ENCODE measurements around the gene HIVEP3. TPM values are rescaled to one million over a fixed set of nuclear protein-coding genes. Genes with fewer than 3 reads are reported as not detected.
A peak's percentile ranks its signal among the peaks of the same experiment; 100 is the strongest.

Gene HIVEP3
- total and polyA plus RNA-seq, 5 experiments from 2014 or later, result 5.5 to 9.8 (median 6.3) TPM

DNA sequence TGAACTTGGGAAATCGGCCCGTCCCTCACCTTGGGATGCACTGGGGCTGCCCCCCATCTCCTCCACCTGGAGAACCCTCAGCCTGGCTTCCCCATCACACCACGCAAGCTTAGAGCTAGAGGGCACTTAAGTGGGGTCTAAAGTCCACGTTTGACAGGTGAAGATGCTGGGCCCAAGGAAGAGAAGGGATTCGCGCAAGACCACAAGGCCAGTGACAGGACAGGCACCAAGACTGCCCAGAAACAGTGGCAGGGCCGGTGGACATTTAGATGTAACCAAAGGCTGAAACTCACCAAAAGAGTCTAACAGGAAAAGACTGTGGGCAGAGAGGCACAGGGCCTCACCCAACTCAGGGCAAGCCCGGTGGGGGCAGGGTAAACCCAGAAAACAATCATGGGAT is 303.4 kb downstream of the HIVEP3 start:
- no peaks in the 10 kb centered on the region for H3K9me3 Mint-ChIP-seq
- H3K36me3 Mint-ChIP-seq, result no peaks in the 10 kb centered on the region
- ATAC-seq (no peak), DNase-seq (no peak)
- peak overlapping the region in 1 of 10 donors; percentile 16 for H3K27ac Mint-ChIP-seq
- POLR2A ChIA-PET, result no interaction called here
- H3K4me1 Mint-ChIP-seq, result peaks cover 0 to 11% (median 5%) of the 10 kb centered on the region in 4 donors
- H3K4me3 Mint-ChIP-seq, result no peak overlapping the region
- H3K27me3 Mint-ChIP-seq, result no peaks in the 10 kb centered on the region

DNA sequence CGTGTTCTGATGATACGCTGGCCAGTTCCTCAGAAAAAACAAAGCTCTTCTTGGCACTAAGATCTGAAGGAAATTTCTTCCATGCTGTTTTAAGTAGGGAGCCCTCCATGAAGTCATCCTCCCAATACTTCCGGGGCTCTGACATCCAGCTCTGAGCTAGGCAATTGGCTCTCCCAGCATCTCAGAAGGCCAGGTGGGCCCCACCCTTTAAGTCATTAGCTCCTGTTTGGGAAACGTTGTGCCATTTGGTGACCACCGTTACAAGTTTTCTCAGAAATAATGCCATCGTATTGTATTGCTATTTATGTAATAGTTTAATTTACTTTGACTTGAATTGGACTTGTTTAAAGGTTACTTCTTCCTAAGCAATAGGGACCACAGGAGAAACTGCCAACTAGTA is 303.9 kb downstream of the HIVEP3 start:
- Mint-ChIP-seq H3K36me3 (no peaks in the 10 kb centered on the region), H3K9me3 (no peaks in the 10 kb centered on the region), H3K4me1 (peaks cover 0 to 11% (median 5%) of the 10 kb centered on the region in 4 donors), H3K27me3 (no peaks in the 10 kb centered on the region), H3K27ac (no peak overlapping the region), H3K4me3 (no peak overlapping the region)
- DNase-seq, result no peak
- no peak for ATAC-seq
- POLR2A ChIA-PET, result no interaction called here

DNA sequence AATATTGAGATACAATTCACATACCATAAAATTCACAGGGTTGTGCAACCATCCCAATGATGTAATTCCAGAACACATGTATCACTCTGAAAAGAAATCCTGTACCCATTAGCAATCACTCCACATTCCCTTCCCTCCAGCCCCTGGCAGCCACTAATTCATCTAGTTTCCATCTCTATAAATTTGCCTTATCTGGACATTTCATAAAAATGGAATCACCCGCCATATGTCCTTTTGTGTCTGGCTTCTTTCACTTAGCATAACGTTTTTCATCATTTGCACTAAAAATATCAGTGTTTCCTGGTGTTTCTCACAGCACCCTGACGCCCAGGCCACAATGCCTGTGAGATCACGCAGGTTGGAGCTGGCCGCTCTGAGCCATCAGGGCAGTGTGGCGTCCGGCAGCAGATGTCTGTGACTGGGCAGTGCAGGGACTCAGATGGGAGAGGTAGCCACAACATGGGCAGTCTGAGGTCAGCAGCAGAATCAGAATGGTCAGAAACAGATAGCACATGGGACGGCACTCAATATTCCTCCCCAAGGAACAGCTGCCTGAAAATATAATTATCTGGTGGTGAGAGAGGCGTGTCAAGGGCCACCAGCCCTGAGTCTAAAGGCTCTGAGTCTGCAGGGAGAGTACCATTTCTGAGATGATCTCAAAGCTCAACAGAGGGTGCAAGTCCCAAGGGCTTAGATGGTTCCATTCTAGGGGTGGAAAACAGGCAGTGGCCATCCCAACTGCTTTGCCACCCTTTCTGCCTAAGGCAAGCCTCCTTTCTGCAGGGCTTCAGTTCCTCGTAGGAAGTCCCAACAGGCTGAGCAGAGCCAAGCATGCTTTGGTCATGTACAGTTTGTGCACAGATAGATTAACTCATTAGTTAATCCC is 304.8 kb downstream of the HIVEP3 start:
- Mint-ChIP-seq H3K36me3 (no peaks in the 10 kb centered on the region), H3K27ac (peak overlapping the region in 1 of 10 donors; percentile 33)
- POLR2A ChIA-PET, result no interaction called here

DNA sequence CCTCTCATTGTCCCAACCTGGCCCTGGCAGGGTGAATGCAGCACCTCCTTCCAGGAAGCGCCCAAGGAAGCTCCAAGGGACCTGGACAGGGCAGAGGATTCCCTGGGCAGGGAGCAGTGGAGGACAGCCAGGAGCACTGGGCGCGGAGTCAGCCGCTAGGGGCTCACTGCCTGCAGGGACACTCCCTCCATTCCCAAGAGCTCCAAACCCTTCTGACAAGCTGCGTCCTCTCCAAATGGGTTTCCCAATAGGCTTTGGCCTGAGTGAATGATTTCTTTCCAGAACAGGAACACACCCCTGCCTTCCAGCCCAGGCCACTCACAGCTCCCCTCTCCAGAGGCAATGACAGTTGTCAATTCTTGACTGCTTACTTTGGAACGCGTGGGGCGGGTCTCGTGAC is 305.8 kb downstream of the HIVEP3 start:
- POLR2A ChIA-PET, result no interaction called here

More for the DNA sequence above, 304.8 kb downstream of the HIVEP3 start:
- no peak for DNase-seq
- Mint-ChIP-seq H3K4me1 (peaks cover 0 to 11% (median 5%) of the 10 kb centered on the region in 4 donors), H3K9me3 (no peaks in the 10 kb centered on the region), H3K27me3 (no peaks in the 10 kb centered on the region), H3K4me3 (no peak overlapping the region)
- ATAC-seq, result no peak

DNA sequence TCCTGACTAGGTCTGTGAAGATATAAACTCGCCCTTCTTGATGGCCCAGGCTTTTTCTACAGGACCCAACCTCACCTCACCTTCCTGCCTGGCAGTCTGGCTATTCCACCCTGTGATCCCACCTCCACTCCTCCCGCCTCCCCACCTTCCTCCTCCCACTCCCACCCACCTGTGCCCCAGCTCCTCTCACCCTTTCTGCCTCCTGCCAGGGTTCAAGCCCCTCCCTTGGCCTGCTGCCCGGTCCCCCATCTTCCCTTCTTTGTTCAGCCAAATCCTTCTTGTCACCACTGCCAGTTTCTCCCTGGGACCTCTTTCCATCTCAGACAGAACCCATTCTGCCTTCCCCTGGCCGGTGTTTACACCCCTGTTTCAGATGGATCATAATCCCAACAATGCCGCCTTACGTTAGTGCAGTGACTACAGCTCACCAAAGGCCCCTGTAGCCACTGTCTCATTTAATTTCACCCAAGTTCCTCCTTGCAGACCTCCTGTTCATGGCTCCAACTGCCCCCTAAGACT is 306.7 kb downstream of the HIVEP3 start:
- H3K27ac Mint-ChIP-seq, result peak overlapping the region in 3 of 10 donors; percentile 14 to 73 (median 29)
- POLR2A ChIA-PET, result no interaction called here
- peaks cover 0 to 3% (median 0%) of the 10 kb centered on the region in 9 donors for H3K9me3 Mint-ChIP-seq
- no peaks in the 10 kb centered on the region for H3K27me3 Mint-ChIP-seq
- no peak overlapping the region for H3K4me3 Mint-ChIP-seq
- peaks cover 0 to 9% (median 5%) of the 10 kb centered on the region in 4 donors for H3K4me1 Mint-ChIP-seq
- no peaks in the 10 kb centered on the region for H3K36me3 Mint-ChIP-seq
- DNase-seq, result no peak
- no peak for ATAC-seq

More for the DNA sequence above, 305.8 kb downstream of the HIVEP3 start:
- DNase-seq (no peak), ATAC-seq (no peak)
- Mint-ChIP-seq H3K4me3 (no peak overlapping the region), H3K27ac (no peak overlapping the region), H3K9me3 (no peaks in the 10 kb centered on the region), H3K27me3 (no peaks in the 10 kb centered on the region), H3K4me1 (peaks cover 0 to 11% (median 5%) of the 10 kb centered on the region in 4 donors), H3K36me3 (no peaks in the 10 kb centered on the region)

DNA sequence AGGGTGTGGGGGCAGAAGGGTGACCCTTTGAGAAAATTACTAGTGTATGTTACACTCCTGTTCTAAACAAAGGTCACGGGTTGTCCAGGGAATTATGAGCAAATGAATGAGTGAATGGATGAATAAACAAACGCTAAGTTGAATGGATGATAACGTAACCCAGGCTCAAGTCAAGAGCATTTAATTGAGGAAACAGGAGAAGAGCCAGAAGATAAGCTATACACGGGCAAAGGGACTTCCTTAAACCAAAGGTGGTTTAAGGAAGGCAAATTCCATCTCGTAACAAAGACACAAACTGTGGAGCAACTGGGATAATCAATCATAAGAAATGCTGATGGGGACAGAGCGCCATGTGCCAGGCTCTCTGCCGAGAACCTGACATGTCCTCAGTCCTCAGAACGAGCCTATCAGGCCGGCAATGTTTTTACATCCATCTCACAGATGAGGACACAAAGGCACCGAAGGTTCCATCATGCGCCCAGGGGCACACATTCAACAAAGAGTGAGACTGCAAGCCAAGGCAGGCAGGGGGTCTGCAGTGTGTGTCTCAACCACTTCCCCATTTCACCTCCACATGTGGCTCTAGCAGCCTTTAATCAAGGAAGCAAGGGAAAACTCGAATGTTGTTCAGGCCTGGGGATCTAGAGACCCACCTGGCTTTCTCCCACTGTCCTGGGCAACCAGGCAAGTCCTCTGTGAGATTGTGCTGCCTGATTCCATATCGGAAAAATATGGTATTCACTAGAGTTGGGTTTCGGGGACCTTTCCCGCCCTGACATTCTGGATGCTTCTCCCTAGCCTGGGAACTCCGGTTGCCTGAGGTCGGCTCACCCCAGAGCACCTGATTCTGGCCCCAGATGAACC is 307.4 kb downstream of the HIVEP3 start:
- H3K4me1 Mint-ChIP-seq, result peaks cover 0 to 7% (median 5%) of the 10 kb centered on the region in 4 donors
- DNase-seq, result no peak
- H3K9me3 Mint-ChIP-seq, result peaks cover 0 to 3% (median 0%) of the 10 kb centered on the region in 9 donors
- H3K36me3 Mint-ChIP-seq, result no peaks in the 10 kb centered on the region
- peak overlapping the region in 2 of 10 donors; percentile 13 to 15 for H3K27ac Mint-ChIP-seq
- H3K27me3 Mint-ChIP-seq, result no peaks in the 10 kb centered on the region
- ATAC-seq, result no peak
- H3K4me3 Mint-ChIP-seq, result no peak overlapping the region
- POLR2A ChIA-PET, result no interaction called here

DNA sequence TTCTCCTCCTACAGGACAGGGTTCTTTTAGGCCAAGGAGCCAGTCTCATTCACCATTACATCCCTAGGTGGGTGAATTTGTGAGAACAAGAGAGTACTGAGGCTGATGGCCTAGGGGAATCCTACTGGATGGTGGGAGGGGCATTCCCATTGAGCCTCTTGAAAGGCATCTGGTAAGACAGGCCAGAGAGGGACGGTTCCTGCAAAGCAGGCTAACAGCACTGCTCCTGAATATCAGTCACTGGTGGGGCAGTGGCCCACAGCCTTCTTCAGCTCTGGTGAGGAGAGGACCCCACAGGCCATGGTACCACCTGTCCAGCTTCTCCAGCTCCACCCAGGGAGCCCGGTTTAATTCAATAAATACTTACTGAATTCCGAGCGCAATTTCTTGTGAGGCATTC is 308.4 kb downstream of the HIVEP3 start:
- H3K9me3 Mint-ChIP-seq, result peaks cover 0 to 3% (median 0%) of the 10 kb centered on the region in 9 donors
- peaks cover 0 to 5% (median 2%) of the 10 kb centered on the region in 4 donors for H3K4me1 Mint-ChIP-seq
- no peak overlapping the region for H3K27ac Mint-ChIP-seq
- DNase-seq, result no peak
- POLR2A ChIA-PET, result no interaction called here
- no peak for ATAC-seq
- H3K36me3 Mint-ChIP-seq, result no peaks in the 10 kb centered on the region
- H3K4me3 Mint-ChIP-seq, result no peak overlapping the region
- no peaks in the 10 kb centered on the region for H3K27me3 Mint-ChIP-seq

DNA sequence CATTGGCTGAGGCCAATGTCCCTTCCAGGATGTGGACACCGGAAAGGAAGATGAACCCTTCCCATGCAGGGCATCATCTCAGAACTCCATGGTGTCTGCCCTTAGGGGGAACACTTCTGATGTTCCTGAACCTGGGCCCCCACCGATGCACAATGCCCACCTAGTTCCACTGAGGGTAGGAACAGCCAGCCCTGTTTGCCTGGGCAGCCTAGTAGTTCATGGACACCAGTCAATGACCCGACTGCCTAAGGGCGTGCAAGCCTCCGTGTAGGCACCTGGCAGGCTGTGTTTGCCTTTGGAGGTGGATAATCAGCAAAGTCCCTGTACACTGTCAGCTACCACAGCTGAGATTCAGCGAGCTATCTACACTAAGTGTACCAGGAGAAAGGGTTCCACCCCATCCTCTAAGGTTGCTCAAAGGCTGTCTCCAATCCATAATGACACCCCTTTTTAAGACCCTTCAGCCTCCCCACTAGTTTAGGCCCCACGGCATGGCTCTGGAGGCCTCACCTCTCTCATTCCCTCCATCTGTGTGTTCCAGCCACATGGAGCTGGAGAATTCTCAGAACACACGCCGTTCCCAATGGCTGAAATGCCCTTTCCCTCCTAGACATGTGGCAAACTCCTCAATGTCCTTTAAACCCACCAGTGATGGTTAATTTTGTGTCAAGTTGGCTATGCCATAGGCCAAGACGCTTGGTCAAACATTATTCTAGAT is 309.4 kb downstream of the HIVEP3 start:
- peaks cover 0 to 3% (median 0%) of the 10 kb centered on the region in 9 donors for H3K9me3 Mint-ChIP-seq
- H3K4me1 Mint-ChIP-seq, result peaks cover 0 to 2% (median under 1%) of the 10 kb centered on the region in 4 donors
- H3K36me3 Mint-ChIP-seq, result no peaks in the 10 kb centered on the region
- POLR2A ChIA-PET, result no interaction called here
- H3K4me3 Mint-ChIP-seq, result no peak overlapping the region
- H3K27ac Mint-ChIP-seq, result no peak overlapping the region
- DNase-seq (no peak), ATAC-seq (no peak)
- H3K27me3 Mint-ChIP-seq, result no peaks in the 10 kb centered on the region

DNA sequence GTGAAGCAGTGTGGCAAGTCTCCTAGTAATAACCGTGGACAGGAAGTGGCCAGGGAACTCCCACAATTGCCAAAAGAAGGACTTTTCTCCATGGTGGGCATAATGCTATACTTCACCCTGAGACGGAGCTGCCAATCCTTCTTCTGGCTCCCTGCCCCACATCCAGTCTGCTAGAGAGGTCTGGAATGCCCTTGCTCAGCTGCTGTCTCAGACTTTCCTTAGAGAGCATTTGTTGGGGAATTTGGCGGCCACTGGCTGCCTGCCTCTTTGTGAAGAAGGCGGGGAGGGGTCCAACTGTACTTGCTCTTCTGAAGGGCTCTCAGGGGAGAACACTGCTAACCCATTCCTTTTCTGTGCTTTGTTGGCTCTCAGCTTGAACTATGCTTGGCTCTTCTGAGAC is 310.5 kb downstream of the HIVEP3 start:
- DNase-seq, result no peak
- peaks cover 0 to 2% (median 0%) of the 10 kb centered on the region in 4 donors for H3K4me1 Mint-ChIP-seq
- H3K36me3 Mint-ChIP-seq, result no peaks in the 10 kb centered on the region
- H3K27ac Mint-ChIP-seq, result no peak overlapping the region
- peaks cover 0 to 3% (median 0%) of the 10 kb centered on the region in 9 donors for H3K9me3 Mint-ChIP-seq
- ATAC-seq, result no peak
- H3K27me3 Mint-ChIP-seq, result no peaks in the 10 kb centered on the region
- no peak overlapping the region for H3K4me3 Mint-ChIP-seq
- POLR2A ChIA-PET, result no interaction called here

DNA sequence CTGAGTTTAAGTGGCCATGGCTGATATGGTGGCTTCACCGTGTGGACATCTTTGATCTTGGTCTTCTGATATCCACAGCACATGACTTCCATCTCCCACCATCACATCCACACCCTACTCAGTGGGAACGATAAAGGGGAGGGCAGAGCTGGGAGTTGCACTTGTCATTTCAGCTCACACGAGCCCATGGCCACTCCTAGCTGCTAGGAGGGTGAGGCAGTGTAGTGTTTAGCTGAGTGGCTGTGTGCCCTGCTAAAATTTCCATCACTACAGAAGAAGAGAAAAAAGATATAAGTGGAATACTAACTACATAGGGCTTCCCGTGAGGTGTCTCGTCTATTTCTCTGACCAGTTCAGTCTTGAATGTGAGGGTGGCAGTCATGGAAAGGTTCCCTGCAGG is 310.9 kb downstream of the HIVEP3 start:
- POLR2A ChIA-PET, result no interaction called here
- peaks cover 0 to 3% (median 0%) of the 10 kb centered on the region in 9 donors for H3K9me3 Mint-ChIP-seq

DNA sequence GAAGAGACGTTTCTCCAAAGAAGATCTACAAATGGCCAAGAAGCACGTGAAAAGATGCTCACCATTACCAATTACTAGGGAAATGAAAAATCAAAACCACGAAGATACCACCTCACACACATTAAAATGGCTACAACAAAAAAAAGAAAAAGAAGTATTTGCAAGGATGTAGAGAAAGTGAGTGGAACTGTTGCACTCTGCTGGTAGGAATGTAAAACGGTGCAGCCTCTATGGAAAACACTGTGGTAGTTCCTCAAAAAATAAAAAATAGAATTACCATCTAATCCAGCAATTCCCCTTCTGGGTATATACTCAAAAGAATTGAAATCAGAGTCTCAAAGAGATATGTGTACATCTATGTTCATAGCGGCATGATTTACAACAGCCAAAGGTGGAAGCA is 318.8 kb downstream of the HIVEP3 start:
- Mint-ChIP-seq H3K27me3 (no peaks in the 10 kb centered on the region), H3K4me1 (peaks cover 0 to 17% (median 5%) of the 10 kb centered on the region in 4 donors), H3K9me3 (peaks cover 0 to 15% (median 5%) of the 10 kb centered on the region in 9 donors), H3K27ac (no peak overlapping the region), H3K4me3 (no peak overlapping the region), H3K36me3 (no peaks in the 10 kb centered on the region)
- DNase-seq, result no peak
- POLR2A ChIA-PET, result no interaction called here
- no peak for ATAC-seq

More for the DNA sequence above, 310.9 kb downstream of the HIVEP3 start:
- Mint-ChIP-seq H3K4me3 (no peak overlapping the region), H3K27me3 (no peaks in the 10 kb centered on the region), H3K4me1 (peaks cover 0 to 2% (median 0%) of the 10 kb centered on the region in 4 donors), H3K27ac (peak overlapping the region in 1 of 10 donors; percentile 43), H3K36me3 (no peaks in the 10 kb centered on the region)
- ATAC-seq (no peak), DNase-seq (no peak)

DNA sequence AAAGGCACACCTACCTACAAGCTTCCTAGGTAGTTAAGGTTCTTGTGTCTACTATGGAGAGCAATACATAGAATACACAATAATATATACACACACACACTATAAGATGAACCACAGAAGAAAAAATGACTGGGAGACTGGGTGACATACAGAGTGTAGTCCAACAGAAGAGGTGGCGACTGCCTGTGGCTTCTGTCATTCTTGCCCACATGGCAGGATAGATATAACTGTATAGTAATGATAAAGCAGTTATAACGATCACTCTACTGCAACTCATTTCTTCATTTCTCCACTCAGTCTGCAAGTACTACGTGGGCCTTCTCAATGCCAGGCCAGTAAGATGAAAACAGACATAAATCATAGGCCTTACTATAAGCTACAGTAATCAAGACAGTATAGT is 320.4 kb downstream of the HIVEP3 start:
- Mint-ChIP-seq H3K27ac (peak overlapping the region in 2 of 10 donors; percentile 16 to 46), H3K9me3 (peaks cover 0 to 15% (median 5%) of the 10 kb centered on the region in 9 donors), H3K4me1 (peaks cover 0 to 17% (median 5%) of the 10 kb centered on the region in 4 donors), H3K27me3 (no peaks in the 10 kb centered on the region), H3K4me3 (no peak overlapping the region), H3K36me3 (no peaks in the 10 kb centered on the region)
- DNase-seq (no peak), ATAC-seq (no peak)
- POLR2A ChIA-PET, result no interaction called here

All from naive thymus-derived CD8-positive, alpha-beta T cell (primary cell).